HG02885 (cell line): ENCODE measurements around the gene ARHGEF11.

Experiments
- ATAC-seq: cut with Tn5 transposase; IDR thresholded peaks from one replicate; pipeline ENCODE4 v1.9.1; 2021; ENCODE audit warnings: mild to moderate bottlenecking; ENCODE audit not compliant: unreplicated experiment, poor library complexity

Gene ARHGEF11

GRCh38 chr1:157001304-157001703 lies 44.2 kb downstream of the ARHGEF11 start:
- no peak for ATAC-seq

GRCh38 chr1:157000686-157001085 lies 44.9 kb downstream of the ARHGEF11 start:
- no peak for ATAC-seq

- no peak for ATAC-seq
These were observed 45.8 kb downstream of the ARHGEF11 start for GRCh38 chr1:156999596-157000320.

GRCh38 chr1:156998840-156999500 lies 46.6 kb downstream of the ARHGEF11 start:
- no peak for ATAC-seq

- ATAC-seq = no peak
These were observed 47.2 kb downstream of the ARHGEF11 start for GRCh38 chr1:156998301-156998700.

- ATAC-seq = no peak
These were observed 50.1 kb downstream of the ARHGEF11 start for GRCh38 chr1:156995412-156995811.

- ATAC-seq = no peak
These were observed 51.3 kb downstream of the ARHGEF11 start for GRCh38 chr1:156994277-156994676.

GRCh38 chr1:156993426-156994147 lies 52.0 kb downstream of the ARHGEF11 start:
- no peak for ATAC-seq

- ATAC-seq = no peak
These were observed 53.3 kb downstream of the ARHGEF11 start for GRCh38 chr1:156992215-156992614.

GRCh38 chr1:156987715-156988114 lies 57.8 kb downstream of the ARHGEF11 start:
- ATAC-seq = no peak

GRCh38 chr1:156980551-156980950 lies 65.0 kb downstream of the ARHGEF11 start:
- no peak for ATAC-seq

GRCh38 chr1:156975084-156975483 lies 70.5 kb downstream of the ARHGEF11 start:
- ATAC-seq = no peak

GRCh38 chr1:156973417-156973816 lies 72.1 kb downstream of the ARHGEF11 start:
- no peak for ATAC-seq

- ATAC-seq = no peak
These were observed 75.5 kb downstream of the ARHGEF11 start for GRCh38 chr1:156970017-156970416.

- no peak for ATAC-seq
These were observed 76.0 kb downstream of the ARHGEF11 start for GRCh38 chr1:156969496-156969895.

GRCh38 chr1:156964441-156964840 lies 81.1 kb downstream of the ARHGEF11 start:
- no peak for ATAC-seq

GRCh38 chr1:156963621-156964020 lies 81.9 kb downstream of the ARHGEF11 start:
- no peak for ATAC-seq

- no peak for ATAC-seq
These were observed 83.8 kb downstream of the ARHGEF11 start for GRCh38 chr1:156961709-156962108.

GRCh38 chr1:156959925-156960324 lies 85.6 kb downstream of the ARHGEF11 start:
- no peak for ATAC-seq

GRCh38 chr1:156959414-156959813 lies 86.1 kb downstream of the ARHGEF11 start:
- ATAC-seq = no peak

- no peak for ATAC-seq
These were observed 87.3 kb downstream of the ARHGEF11 start for GRCh38 chr1:156958247-156958714.
